ENCODE results near the gene PATL2. TPM values are rescaled to one million over a fixed set of nuclear protein-coding genes. Genes with fewer than 3 reads are reported as not detected.

Gene PATL2
- total RNA-seq, 2 experiments from 2014 or later, result 4.8 to 8.8 TPM

DNA sequence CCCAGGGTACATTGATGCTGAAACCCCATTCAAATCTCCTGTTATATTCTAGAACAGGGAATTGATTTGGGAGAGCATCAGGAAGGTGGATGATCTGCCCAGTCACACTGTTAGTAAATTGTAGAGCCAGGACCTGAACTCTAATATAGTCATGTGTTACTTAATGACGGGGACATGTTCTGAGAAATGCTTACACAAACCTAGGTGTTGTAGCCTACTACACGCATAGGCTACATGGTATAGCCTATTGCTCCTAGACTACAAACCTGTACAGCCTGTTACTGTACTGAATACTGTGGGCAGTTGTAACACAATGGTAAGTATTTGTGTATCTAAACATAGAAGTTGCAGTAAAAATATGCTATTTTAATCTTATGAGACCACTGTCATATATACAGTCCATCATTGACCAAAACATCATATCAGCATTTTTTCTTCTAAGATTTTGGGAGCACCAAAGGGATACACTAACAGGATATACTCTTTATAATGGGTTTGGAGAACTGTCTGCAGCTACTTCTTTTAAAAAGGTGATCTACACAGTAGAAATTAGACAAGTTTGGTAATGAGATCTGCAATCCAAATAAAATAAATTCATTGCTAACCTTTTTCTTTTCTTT is 6.0 kb upstream of the PATL2 start:
- no TSS peak for BruUV-seq (replicated peaks)
- TF ChIP-seq, protein P1, sequence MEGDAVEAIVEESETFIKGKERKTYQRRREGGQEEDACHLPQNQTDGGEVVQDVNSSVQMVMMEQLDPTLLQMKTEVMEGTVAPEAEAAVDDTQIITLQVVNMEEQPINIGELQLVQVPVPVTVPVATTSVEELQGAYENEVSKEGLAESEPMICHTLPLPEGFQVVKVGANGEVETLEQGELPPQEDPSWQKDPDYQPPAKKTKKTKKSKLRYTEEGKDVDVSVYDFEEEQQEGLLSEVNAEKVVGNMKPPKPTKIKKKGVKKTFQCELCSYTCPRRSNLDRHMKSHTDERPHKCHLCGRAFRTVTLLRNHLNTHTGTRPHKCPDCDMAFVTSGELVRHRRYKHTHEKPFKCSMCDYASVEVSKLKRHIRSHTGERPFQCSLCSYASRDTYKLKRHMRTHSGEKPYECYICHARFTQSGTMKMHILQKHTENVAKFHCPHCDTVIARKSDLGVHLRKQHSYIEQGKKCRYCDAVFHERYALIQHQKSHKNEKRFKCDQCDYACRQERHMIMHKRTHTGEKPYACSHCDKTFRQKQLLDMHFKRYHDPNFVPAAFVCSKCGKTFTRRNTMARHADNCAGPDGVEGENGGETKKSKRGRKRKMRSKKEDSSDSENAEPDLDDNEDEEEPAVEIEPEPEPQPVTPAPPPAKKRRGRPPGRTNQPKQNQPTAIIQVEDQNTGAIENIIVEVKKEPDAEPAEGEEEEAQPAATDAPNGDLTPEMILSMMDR (conservative IDR thresholded peaks at IDR 0.05; ENCODE audit: low read length), result no peak
- TF ChIP-seq EZH2phosphoT487 (IDR thresholded peaks at IDR 0.05; ENCODE audit: borderline replicate concordance, low read depth, low read length), result no peak
- Histone ChIP-seq H3K4me1 (ENCODE audit: insufficient read depth, low read length, poor library complexity, severe bottlenecking) (peaks cover 83% of the 10 kb centered on the region), H3K9me2 (ENCODE audit: insufficient read depth, low read length) (no peaks in the 10 kb centered on the region), H3K36me3 (ENCODE audit: insufficient read depth, low read length) (peaks cover 81% of the 10 kb centered on the region), H3K9me3 (ENCODE audit: low read length) (no peaks in the 10 kb centered on the region), H3K79me2 (ENCODE audit: insufficient read depth, low read depth, low read length) (peaks cover 46% of the 10 kb centered on the region), H3K4me2 (ENCODE audit: low read length) (no peak overlapping the region), H4K20me1 (ENCODE audit: insufficient read depth, low read length) (peaks cover 38% of the 10 kb centered on the region), H3K4me3 (ENCODE audit: low read depth, low read length, poor library complexity, severe bottlenecking) (no peak overlapping the region), H3K27ac (ENCODE audit: low read depth, low read length, poor library complexity, severe bottlenecking) (peak overlapping the region; percentile 0), H2AFZ (ENCODE audit: low read length) (no peak overlapping the region)
- POLR2A ChIA-PET, result interaction anchor here (1.0 to 9.5 kb wide), 2 partner anchors 12 to 158 kb away, joined by 8 to 116 read pairs; no protein-coding TSS in a partner anchor
- CTCF ChIA-PET (ENCODE audit: unreplicated experiment), result no interaction called here
- no peak for DNase-seq (ENCODE audit: low spot score)
- intact Hi-C loops (cut with micrococcal nuclease; ENCODE audit: unreplicated experiment), result no loop called here

DNA sequence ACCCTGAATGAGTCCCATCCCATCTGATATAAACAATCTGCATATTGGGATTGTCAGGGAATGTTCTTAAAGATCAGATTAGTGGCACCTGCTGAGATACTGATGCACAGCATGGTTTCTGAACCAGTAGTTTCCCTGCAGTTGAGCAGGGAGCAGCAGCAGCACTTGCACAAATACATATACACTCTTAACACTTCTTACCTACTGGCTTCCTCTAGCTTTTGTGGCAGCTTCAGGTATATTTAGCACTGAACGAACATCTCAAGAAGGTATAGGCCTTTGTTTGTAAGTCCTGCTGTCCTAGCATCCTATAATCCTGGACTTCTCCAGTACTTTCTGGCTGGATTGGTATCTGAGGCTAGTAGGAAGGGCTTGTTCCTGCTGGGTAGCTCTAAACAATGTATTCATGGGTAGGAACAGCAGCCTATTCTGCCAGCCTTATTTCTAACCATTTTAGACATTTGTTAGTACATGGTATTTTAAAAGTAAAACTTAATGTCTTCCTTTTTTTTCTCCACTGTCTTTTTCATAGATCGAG is 4.7 kb upstream of the PATL2 start:
- ChIA-PET CTCF (ENCODE audit: unreplicated experiment) (no interaction called here), POLR2A (interaction anchor here (0.5 to 9.5 kb wide), 5 partner anchors 13 to 1856 kb away, joined by 3 to 116 read pairs (median 3); partner anchors contain the start of gene TRIM69)
- no peak for DNase-seq (ENCODE audit: low spot score)
- Histone ChIP-seq H3K4me3 (ENCODE audit: low read depth, low read length, poor library complexity, severe bottlenecking) (no peak overlapping the region), H3K9me3 (ENCODE audit: low read length) (no peaks in the 10 kb centered on the region), H3K27ac (ENCODE audit: low read depth, low read length, poor library complexity, severe bottlenecking) (peak overlapping the region; percentile 4), H3K9me2 (ENCODE audit: insufficient read depth, low read length) (no peaks in the 10 kb centered on the region), H2AFZ (ENCODE audit: low read length) (no peak overlapping the region), H3K79me2 (ENCODE audit: insufficient read depth, low read depth, low read length) (peaks cover 56% of the 10 kb centered on the region), H3K4me1 (ENCODE audit: insufficient read depth, low read length, poor library complexity, severe bottlenecking) (peaks cover 77% of the 10 kb centered on the region), H3K4me2 (ENCODE audit: low read length) (peak overlapping the region; percentile 92), H3K36me3 (ENCODE audit: insufficient read depth, low read length) (peaks cover 88% of the 10 kb centered on the region), H4K20me1 (ENCODE audit: insufficient read depth, low read length) (peaks cover 39% of the 10 kb centered on the region)
- TF ChIP-seq EZH2phosphoT487 (IDR thresholded peaks at IDR 0.05; ENCODE audit: borderline replicate concordance, low read depth, low read length), result no peak
- TF ChIP-seq, protein P1 (conservative IDR thresholded peaks at IDR 0.05; ENCODE audit: low read length), result no peak
- intact Hi-C loops (cut with micrococcal nuclease; ENCODE audit: unreplicated experiment), result no loop called here
- no TSS peak for BruUV-seq (replicated peaks)

All from OCI-LY7 (cell line).